Esophagus squamous epithelium (tissue), 5 donors: ENCODE measurements around the gene IFI6. TPM values are rescaled to one million over a fixed set of nuclear protein-coding genes. Genes with fewer than 3 reads are reported as not detected.

Experiments
- DNase-seq: peaks from one replicate; lab custom pipeline; 2025; lab: John Stamatoyannopoulos, UW
- H3K27ac ChIP-seq, 4 donors: fragments of 200-600 bp; sonication (generic); one replicate each; pipeline ENCODE4 v1.5.1; 2016 to 2019; ENCODE audit warnings: mild to moderate bottlenecking in 1 of 4
- H3K27me3 ChIP-seq, 4 donors: fragments of 200-600 bp; sonication (generic); 1 replicate in 3 of 4; 2 replicates in 1 of 4; pipeline versions ENCODE4 v1.5.1 to v1.6.0; 2017 to 2021; ENCODE audit warnings: antibody characterized with exemption in 1 of 4
- H3K36me3 ChIP-seq, 3 donors: fragments of 200-600 bp; sonication (generic); one replicate each; pipeline ENCODE4 v1.5.1; 2016 to 2019
- H3K4me1 ChIP-seq, 3 donors: fragments of 200-600 bp; sonication (generic); one replicate each; pipeline ENCODE4 v1.5.1; 2017 to 2019
- H3K4me3 ChIP-seq, 4 donors: fragments of 200-600 bp; sonication (generic); 1 replicate in 3 of 4; 2 replicates in 1 of 4; pipeline ENCODE4 v1.5.1; 2016 to 2019; ENCODE audit warnings: mild to moderate bottlenecking in 2 of 4, moderate library complexity in 1 of 4
- H3K9me3 ChIP-seq, 3 donors: fragments of 200-600 bp; sonication (generic); one replicate each; pipeline ENCODE4 v1.5.1; 2016 to 2019
- POLR2A ChIP-seq, 4 donors: fragments of 450-650 bp; IDR thresholded peaks; one replicate each; pipeline ENCODE4 v1.6.1; 2017; ENCODE audit warnings: antibody characterized with exemption in 4 of 4, mild to moderate bottlenecking in 4 of 4, moderate library complexity in 3 of 4
- WGBS, 2 donors: methylation state at CpG; one replicate each; pipeline ENCODE4 v1.1.5; 2018; 5-methylcytosine and 5-hydroxymethylcytosine counted together
- intact Hi-C: fragments of 100-400 bp; cut with DNase I; formaldehyde crosslinking; loops from one replicate; pipeline ENCODE4 v1.15.0; 2022
- total RNA-seq, 4 donors: library from RNA; depleted of rRNA; stranded (reverse); fragments of >200 nt; gene quantifications; one replicate each; pipeline ENCODE4 v1.1.0, GENCODE V29; 2016
- TF ChIP-seq, protein P1 (sequence below), 6 experiments: fragments of 450-650 bp in 4 of 6; fragments of 200-600 bp in 2 of 6; sonication (generic) in 2 of 6; IDR thresholded peaks; one replicate each; pipeline ENCODE4 v1.5.1; 2016 to 2019; ENCODE audit warnings: antibody characterized with exemption in 6 of 6, mild to moderate bottlenecking in 4 of 6, moderate library complexity in 4 of 6
- donor health status: DM: yes; HTN: yes; CAD: no.

The IFI6 gene
- total RNA-seq, 4 donors from 2014 or later, result 4.0 to 194 (median 13.6) TPM

DNA sequence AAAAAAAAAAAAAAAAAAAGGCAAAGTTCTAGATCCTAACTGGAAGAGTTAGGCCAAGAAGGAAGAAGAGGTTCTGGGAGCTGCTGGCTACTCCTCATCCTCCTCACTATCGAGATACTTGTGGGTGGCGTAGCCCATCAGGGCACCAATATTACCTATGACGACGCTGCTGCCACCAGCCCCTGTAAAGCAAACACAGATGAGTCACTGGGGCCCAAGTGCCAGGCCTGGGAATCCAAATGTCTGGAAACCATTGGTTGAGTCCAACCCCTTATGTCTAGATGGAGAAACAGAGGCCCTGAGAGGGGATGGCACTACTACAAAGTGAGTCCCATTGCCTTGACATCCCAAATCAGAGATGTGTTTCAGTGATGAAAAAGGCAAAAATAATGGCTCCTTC, 5.7 kb downstream of the IFI6 start:
- intact Hi-C loops, result loop anchor here (10.0 kb wide), 1 partner anchor 271 kb away; the partner anchor contains the start of gene GPR3
- TF ChIP-seq, protein P1, sequence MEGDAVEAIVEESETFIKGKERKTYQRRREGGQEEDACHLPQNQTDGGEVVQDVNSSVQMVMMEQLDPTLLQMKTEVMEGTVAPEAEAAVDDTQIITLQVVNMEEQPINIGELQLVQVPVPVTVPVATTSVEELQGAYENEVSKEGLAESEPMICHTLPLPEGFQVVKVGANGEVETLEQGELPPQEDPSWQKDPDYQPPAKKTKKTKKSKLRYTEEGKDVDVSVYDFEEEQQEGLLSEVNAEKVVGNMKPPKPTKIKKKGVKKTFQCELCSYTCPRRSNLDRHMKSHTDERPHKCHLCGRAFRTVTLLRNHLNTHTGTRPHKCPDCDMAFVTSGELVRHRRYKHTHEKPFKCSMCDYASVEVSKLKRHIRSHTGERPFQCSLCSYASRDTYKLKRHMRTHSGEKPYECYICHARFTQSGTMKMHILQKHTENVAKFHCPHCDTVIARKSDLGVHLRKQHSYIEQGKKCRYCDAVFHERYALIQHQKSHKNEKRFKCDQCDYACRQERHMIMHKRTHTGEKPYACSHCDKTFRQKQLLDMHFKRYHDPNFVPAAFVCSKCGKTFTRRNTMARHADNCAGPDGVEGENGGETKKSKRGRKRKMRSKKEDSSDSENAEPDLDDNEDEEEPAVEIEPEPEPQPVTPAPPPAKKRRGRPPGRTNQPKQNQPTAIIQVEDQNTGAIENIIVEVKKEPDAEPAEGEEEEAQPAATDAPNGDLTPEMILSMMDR (IDR thresholded peaks at IDR 0.05), result no peak

DNA sequence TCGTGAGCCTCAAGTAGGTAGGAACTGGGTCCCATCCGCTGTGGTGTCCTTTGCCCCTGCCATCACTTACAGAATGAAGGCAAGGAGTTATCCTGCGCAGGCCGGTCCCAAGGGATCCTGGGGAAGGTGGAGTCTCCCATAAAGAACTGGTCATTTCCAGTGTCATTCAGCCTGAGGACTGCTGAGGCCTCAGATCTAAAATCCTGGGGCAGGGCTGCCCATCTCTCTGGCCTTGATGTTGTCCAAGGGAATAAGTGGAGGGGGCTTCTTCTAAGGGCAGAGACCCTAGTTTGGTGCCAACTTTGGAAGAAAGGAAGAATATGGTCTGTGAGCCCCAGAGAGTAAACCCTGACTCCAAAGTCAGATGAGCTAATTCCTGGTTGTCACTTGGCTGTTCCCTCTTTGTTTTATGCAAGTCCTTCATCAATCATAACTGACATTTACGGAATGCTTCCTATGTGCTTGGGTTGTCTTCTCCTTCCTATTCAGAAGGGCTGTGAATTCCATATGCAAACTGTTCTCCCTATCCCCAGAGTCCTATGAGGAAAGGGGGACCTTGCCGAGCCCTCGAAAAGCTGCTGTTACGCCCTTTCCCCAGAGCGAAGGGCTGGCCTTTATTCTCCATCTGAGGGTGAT, 6.9 kb downstream of the IFI6 start:
- intact Hi-C loops, result loop anchor here (10.0 kb wide), 1 partner anchor 270 kb away; the partner anchor contains the start of gene GPR3
- no peaks in the 10 kb centered on the region for H3K27me3 ChIP-seq
- no peak overlapping the region for H3K27ac ChIP-seq
- H3K4me1 ChIP-seq, result peaks cover 14 to 51% (median 31%) of the 10 kb centered on the region in 3 donors
- no peaks in the 10 kb centered on the region for H3K9me3 ChIP-seq
- TF ChIP-seq, protein P1 (IDR thresholded peaks at IDR 0.05), result no peak
- no peak for TF ChIP-seq POLR2A (IDR thresholded peaks at IDR 0.05)
- no peaks in the 10 kb centered on the region for H3K36me3 ChIP-seq
- DNase-seq, result no peak
- no peak overlapping the region for H3K4me3 ChIP-seq
- WGBS, 2 donors, result 80 to 91% methylated on average over 6 to 9 of the region's 9 CpGs

More for the DNA sequence above, 5.7 kb downstream of the IFI6 start:
- Histone ChIP-seq H3K27me3 (no peaks in the 10 kb centered on the region), H3K27ac (no peak overlapping the region), H3K9me3 (no peaks in the 10 kb centered on the region), H3K36me3 (no peaks in the 10 kb centered on the region), H3K4me3 (no peak overlapping the region), H3K4me1 (peaks cover 8 to 54% (median 31%) of the 10 kb centered on the region in 3 donors)
- WGBS, 2 donors, result 78 to 91% methylated on average over 4 of the region's 4 CpGs
- DNase-seq, result no peak

DNA sequence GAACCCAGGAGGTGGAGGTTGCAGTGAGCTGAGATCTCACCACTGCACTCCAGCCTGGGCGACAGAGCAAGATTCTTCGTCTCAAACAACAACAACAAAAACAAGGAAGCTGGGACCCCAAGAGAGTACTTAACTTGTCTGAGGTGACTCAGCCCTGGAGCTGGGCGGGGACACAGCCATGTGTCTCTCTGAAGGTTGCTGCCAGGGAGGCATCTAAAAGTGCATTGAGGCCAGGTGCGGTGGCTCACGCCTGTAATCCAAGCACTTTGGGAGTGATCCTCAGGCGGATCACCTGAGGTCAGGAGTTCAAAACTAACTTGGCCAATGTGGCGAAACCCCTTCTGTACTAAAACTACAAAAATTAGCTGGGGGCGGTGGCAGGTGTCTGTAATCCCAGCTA, 7.7 kb downstream of the IFI6 start:
- Histone ChIP-seq H3K4me3 (no peak overlapping the region), H3K9me3 (no peaks in the 10 kb centered on the region), H3K27me3 (no peaks in the 10 kb centered on the region), H3K27ac (no peak overlapping the region), H3K36me3 (no peaks in the 10 kb centered on the region), H3K4me1 (peaks cover 21 to 51% (median 26%) of the 10 kb centered on the region in 3 donors)
- intact Hi-C loops, result loop anchor here (10.0 kb wide), 1 partner anchor 269 kb away; the partner anchor contains the start of gene GPR3
- DNase-seq, result no peak
- WGBS, 2 donors, result 83 to 85% methylated on average over 1 to 5 of the region's 8 CpGs
- TF ChIP-seq, protein P1 (IDR thresholded peaks at IDR 0.05), result no peak
- no peak for TF ChIP-seq POLR2A (IDR thresholded peaks at IDR 0.05)

DNA sequence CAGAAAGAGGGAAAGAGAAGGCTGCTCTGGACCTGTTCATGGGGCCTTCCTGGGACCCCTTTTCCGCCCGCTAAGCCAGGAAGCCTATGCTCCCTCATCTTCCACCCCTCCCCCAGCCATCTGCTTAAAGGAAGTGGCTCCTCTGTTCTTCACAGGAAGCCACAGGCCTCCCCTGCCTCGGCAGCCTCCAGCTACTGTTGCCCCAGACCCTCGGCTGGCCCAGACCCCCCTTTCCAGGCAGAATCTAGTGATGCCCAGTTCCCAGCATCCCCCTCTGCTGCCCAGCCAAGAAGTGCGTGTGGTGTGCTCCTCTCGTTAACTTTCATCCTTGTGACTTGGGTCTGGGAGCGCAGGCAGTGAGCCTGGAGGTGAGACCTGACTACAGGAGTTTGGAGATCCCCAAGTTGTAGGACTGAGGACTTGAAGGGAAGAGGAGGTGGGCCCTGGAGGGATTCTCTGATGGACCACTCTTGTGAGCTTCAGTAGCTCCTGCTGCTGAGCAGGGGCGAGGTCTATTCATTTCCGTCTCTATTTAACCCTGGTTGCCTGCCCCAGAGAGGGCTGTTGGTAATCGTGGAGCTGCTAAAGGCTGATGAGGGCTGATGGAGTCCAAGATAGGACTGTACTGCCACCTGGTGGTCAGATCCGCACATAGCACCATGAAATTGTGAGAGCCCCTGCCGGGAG, 9.1 kb downstream of the IFI6 start:
- intact Hi-C loops, result loop anchor here (2.0 to 10.0 kb wide), 2 partner anchors 52 to 268 kb away; partner anchors contain the start of gene GPR3
- Histone ChIP-seq H3K27ac (peak overlapping the region; percentile 53 to 81 (median 62)), H3K4me3 (no peak overlapping the region), H3K9me3 (no peaks in the 10 kb centered on the region), H3K36me3 (no peaks in the 10 kb centered on the region), H3K27me3 (no peaks in the 10 kb centered on the region), H3K4me1 (peaks cover 30 to 56% (median 36%) of the 10 kb centered on the region in 3 donors)
- DNase-seq, result no peak
- TF ChIP-seq, protein P1 (IDR thresholded peaks at IDR 0.05), result peak; percentile 57 to 99 (median 97)
- TF ChIP-seq POLR2A (IDR thresholded peaks at IDR 0.05), result no peak
- 23 to 33% methylated on average over 8 to 9 of the region's 12 CpGs for WGBS, 2 donors

DNA sequence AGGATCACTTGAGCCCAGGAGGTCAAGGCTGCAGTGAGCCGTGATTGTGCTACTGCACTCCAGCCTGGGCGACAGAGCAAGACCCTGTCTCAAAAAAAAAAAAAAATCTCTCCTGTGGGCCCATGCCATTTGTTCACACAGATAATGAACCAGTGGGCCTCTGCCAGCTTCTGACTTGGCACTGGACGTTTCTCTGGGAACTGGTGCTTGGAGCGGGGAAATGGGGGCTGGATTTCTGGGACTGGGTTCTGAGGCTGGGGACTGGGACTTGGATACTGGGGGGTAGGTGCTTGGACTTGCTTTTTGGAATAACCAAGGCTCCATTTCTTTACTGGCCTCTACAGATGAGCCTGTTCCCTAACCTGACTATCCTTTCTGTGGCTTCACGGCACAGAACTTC, 9.7 kb downstream of the IFI6 start:
- Histone ChIP-seq H3K27ac (peak overlapping the region; percentile 53 to 81 (median 62)), H3K9me3 (no peaks in the 10 kb centered on the region), H3K4me3 (no peak overlapping the region), H3K27me3 (no peaks in the 10 kb centered on the region), H3K36me3 (no peaks in the 10 kb centered on the region), H3K4me1 (peaks cover 30 to 56% (median 36%) of the 10 kb centered on the region in 3 donors)
- intact Hi-C loops, result loop anchor here (2.0 to 10.0 kb wide), 2 partner anchors 51 to 267 kb away; partner anchors contain the start of gene GPR3
- WGBS, 2 donors, result 84 to 86% methylated on average over 5 of the region's 5 CpGs
- TF ChIP-seq, protein P1 (IDR thresholded peaks at IDR 0.05), result no peak
- no peak for TF ChIP-seq POLR2A (IDR thresholded peaks at IDR 0.05)
- DNase-seq, result no peak
